Activated CD8-positive, alpha-beta T cell treated with anti-CD3 and anti-CD28 coated beads for 36 hours (primary cell): ENCODE results near the gene USP40. TPM values are rescaled to one million over a fixed set of nuclear protein-coding genes. Genes with fewer than 3 reads are reported as not detected.

Experiments used
- ATAC-seq: fragments of 200-7000 bp; cut with Tn5 transposase; one replicate; pipeline ENCODE4 v1.10.0; 2021; ENCODE audit warnings: mild to moderate bottlenecking, moderate library complexity
- CTCF ChIA-PET: fragments of 350-600 bp; sonication (Branson Sonifier 250); formaldehyde crosslinking; loops from one replicate; lab custom pipeline; 2021; ENCODE audit warnings: antibody characterized with exemption; lab: Charles Lee
- POLR2A ChIA-PET: fragments of 350-600 bp; sonication (Branson Sonifier 250); formaldehyde crosslinking; loops from one replicate; lab custom pipeline; 2021; ENCODE audit warnings: antibody characterized with exemption; lab: Charles Lee
- DNase-seq: peaks from one replicate; pipeline ENCODE4 v3.0.0-alpha.2; 2020
- H3K27ac Mint-ChIP-seq: one replicate; pipeline ENCODE4 v1.8.0; 2021; ENCODE audit warnings: mild to moderate bottlenecking, mixed read lengths
- H3K27me3 Mint-ChIP-seq: one replicate; pipeline ENCODE4 v1.8.0; 2021; ENCODE audit warnings: mixed read lengths
- H3K36me3 Mint-ChIP-seq: one replicate; pipeline ENCODE4 v1.8.0; 2021; ENCODE audit warnings: low read depth, mixed read lengths
- H3K4me1 Mint-ChIP-seq: one replicate; pipeline ENCODE4 v1.8.0; 2021; ENCODE audit warnings: low read depth, mixed read lengths
- H3K4me3 Mint-ChIP-seq: one replicate; pipeline ENCODE4 v1.8.0; 2021; ENCODE audit warnings: mild to moderate bottlenecking, moderate library complexity, mixed read lengths
- H3K9me3 Mint-ChIP-seq: one replicate; pipeline ENCODE4 v1.8.0; 2021; ENCODE audit warnings: mixed read lengths
- intact Hi-C: fragments of 100-400 bp; cut with micrococcal nuclease; formaldehyde crosslinking; loops from one replicate; pipeline ENCODE4 v1.10.0; 2022
- total RNA-seq, 2 experiments: library from RNA; stranded (reverse); gene quantifications; one replicate each; pipeline ENCODE4 v1.2.3, GENCODE V29; 2021
- TF ChIP-seq, protein P1 (sequence below): fragments of 200-600 bp; IDR thresholded peaks from one replicate; pipeline ENCODE4 v1.8.0; 2022; ENCODE audit warnings: antibody characterized with exemption, mild to moderate bottlenecking

USP40 gene
- total RNA-seq, 2 experiments from 2014 or later: 14.0 to 15.8 TPM

DNA sequence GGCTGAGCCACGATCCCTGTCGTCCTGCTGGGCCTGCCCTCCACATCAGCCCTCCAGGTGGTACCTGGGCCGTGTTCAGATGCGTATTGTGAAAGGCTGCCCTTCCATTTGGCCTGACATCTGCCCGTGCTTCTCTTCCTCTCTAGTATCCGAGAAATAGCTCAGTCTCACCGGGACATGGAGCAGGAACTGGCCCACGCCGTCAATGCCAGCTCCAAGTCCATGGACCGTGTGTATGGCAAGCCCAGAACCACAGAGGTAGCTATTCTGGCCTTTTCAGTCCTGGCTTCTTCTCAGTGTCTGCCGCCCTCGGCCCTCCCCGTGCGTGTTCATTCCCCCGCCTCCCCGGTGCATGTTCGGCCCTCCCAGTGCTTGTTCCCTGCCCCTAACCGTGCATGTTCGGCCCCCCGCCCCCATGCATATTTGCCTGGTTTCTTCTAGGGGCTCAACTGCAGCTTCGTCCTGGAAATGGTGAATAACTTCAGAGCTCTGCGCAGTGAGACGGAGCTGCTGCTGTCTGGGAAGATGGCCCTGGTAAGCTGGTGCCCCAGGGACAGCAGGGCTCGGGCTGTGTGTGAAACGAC is 104.3 kb downstream of the USP40 start:
- intact Hi-C loops: no loop called here
- Mint-ChIP-seq H3K27ac (no peak overlapping the region), H3K36me3 (peaks cover 36% of the 10 kb centered on the region), H3K4me1 (no peaks in the 10 kb centered on the region), H3K9me3 (no peaks in the 10 kb centered on the region), H3K4me3 (no peak overlapping the region), H3K27me3 (no peaks in the 10 kb centered on the region)
- POLR2A ChIA-PET: no interaction called here
- DNase-seq (no peak), ATAC-seq (no peak)
- CTCF ChIA-PET: interaction anchor here (1.2 kb wide), 1 partner anchor 19 kb away, joined by 5 read pairs; no protein-coding TSS in a partner anchor
- TF ChIP-seq, protein P1, sequence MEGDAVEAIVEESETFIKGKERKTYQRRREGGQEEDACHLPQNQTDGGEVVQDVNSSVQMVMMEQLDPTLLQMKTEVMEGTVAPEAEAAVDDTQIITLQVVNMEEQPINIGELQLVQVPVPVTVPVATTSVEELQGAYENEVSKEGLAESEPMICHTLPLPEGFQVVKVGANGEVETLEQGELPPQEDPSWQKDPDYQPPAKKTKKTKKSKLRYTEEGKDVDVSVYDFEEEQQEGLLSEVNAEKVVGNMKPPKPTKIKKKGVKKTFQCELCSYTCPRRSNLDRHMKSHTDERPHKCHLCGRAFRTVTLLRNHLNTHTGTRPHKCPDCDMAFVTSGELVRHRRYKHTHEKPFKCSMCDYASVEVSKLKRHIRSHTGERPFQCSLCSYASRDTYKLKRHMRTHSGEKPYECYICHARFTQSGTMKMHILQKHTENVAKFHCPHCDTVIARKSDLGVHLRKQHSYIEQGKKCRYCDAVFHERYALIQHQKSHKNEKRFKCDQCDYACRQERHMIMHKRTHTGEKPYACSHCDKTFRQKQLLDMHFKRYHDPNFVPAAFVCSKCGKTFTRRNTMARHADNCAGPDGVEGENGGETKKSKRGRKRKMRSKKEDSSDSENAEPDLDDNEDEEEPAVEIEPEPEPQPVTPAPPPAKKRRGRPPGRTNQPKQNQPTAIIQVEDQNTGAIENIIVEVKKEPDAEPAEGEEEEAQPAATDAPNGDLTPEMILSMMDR: no peak

DNA sequence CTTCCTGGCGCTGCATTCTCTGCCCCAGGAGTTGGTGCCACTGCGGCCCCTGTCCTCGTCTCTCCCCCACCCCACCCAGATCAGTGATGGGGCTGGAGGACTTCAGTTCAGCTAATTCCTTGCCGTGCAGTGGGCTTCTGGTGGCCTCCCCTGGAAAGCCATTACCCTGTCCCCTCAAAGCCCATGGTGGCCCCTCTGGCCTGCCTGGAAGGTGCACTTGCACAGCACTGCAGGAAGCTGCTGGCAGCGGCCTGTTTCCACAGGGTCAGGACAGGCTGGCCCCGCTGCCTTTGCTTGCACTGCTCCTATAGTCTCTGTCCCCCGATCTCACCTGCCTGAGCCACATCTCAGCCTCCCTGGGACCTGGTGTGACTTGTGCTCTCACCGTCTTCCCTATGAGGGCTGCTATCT is 105.1 kb downstream of the USP40 start:
- Mint-ChIP-seq H3K9me3 (no peaks in the 10 kb centered on the region), H3K36me3 (peaks cover 38% of the 10 kb centered on the region), H3K27ac (no peak overlapping the region), H3K27me3 (no peaks in the 10 kb centered on the region), H3K4me1 (no peaks in the 10 kb centered on the region), H3K4me3 (no peak overlapping the region)
- ChIA-PET POLR2A (no interaction called here), CTCF (interaction anchor here (1.2 kb wide), 1 partner anchor 18 kb away, joined by 5 read pairs; no protein-coding TSS in a partner anchor)
- intact Hi-C loops: no loop called here
- ATAC-seq: no peak
- no peak for DNase-seq
- TF ChIP-seq, protein P1: no peak

DNA sequence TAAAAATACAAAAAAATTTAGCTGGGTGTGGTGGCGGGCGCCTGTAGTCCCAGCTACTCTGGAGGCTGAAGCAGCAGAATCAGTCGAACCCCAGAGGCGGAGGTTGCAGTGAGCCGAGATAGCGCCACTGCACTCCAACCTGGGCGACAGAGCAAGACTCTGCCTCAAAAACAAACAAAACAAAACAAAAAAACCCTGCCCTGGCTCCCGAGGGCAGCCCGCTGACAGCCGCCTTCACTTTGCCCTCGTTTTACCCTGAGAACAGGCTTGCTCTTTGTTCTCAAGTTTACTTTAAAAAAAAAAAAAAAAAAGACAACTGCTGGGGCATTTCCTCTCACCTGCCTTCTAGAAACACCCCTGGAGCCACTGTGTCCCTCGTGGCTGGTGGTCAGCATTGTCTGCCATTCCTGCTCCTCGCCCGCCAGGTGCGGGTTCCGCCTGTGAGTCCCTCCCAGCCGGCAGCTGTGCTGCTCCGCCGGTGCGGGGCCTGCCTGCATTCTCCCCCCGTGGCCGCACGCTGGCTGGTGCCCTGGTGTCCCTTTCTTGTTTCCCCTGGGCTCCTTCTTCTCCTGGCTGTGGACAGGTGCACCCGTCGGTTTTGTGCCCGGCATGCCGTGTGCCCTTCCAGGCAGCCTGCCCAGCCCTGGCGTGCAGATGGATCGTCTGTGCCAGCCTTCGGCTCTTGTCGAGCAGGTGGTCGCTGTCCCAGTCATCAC is 105.7 kb downstream of the USP40 start:
- POLR2A ChIA-PET: no interaction called here

DNA sequence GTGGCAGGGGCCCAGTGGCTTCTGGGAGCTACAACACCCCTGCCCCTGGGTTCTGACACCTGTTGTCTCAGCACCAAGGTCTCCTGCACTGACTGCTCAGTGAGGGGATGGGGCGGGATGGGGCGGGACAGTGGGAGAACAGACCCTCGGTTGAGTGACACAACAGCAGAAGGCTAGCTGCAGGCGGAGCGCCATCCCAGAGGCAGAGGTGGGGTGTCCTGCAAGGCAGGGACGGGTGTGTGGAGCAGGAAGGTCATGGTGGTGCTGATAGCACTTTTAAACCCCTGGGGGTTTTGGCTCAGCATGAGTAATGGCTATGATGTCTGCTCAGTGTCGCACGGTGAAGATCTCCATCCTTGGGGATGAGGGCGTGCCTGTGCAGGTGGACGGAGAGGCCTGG is 107.2 kb downstream of the USP40 start:
- intact Hi-C loops: no loop called here
- POLR2A ChIA-PET: no interaction called here
- TF ChIP-seq, protein P1: no peak
- H3K27me3 Mint-ChIP-seq: no peaks in the 10 kb centered on the region
- H3K4me1 Mint-ChIP-seq: no peaks in the 10 kb centered on the region
- ATAC-seq (no peak), DNase-seq (no peak)
- no peak overlapping the region for H3K27ac Mint-ChIP-seq
- peaks cover 41% of the 10 kb centered on the region for H3K36me3 Mint-ChIP-seq
- H3K4me3 Mint-ChIP-seq: no peak overlapping the region
- CTCF ChIA-PET: interaction anchor here (2.1 kb wide), 1 partner anchor 16 kb away, joined by 7 read pairs; no protein-coding TSS in a partner anchor
- H3K9me3 Mint-ChIP-seq: no peaks in the 10 kb centered on the region

More for the DNA sequence above, 105.7 kb downstream of the USP40 start:
- Mint-ChIP-seq H3K9me3 (no peaks in the 10 kb centered on the region), H3K36me3 (peaks cover 36% of the 10 kb centered on the region), H3K27me3 (no peaks in the 10 kb centered on the region), H3K4me1 (no peaks in the 10 kb centered on the region), H3K4me3 (no peak overlapping the region), H3K27ac (no peak overlapping the region)
- DNase-seq (no peak), ATAC-seq (no peak)
- intact Hi-C loops: no loop called here
- CTCF ChIA-PET: no interaction called here
- TF ChIP-seq, protein P1: no peak

DNA sequence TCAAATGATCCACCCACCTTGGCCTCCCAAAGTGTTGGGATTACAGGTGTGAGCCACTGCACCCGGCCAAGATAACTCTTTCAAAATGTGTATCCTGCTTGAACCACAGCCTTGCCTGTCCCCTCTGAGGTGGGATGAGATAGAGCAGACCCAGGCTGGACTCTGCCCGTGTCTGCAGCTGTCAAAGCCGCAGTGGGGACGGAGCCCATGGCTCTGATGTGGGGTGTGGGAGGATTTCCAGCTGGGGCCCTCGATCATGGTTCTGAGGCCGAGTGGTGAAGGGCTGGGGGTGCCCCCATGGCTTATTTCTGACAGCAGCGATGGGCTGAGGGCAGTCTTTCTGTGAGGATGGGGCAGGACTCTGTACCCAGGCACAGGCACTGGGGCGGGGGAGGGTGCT is 107.8 kb downstream of the USP40 start:
- Mint-ChIP-seq H3K4me3 (no peak overlapping the region), H3K27ac (no peak overlapping the region), H3K36me3 (peaks cover 40% of the 10 kb centered on the region), H3K4me1 (no peaks in the 10 kb centered on the region), H3K27me3 (no peaks in the 10 kb centered on the region), H3K9me3 (no peaks in the 10 kb centered on the region)
- CTCF ChIA-PET: interaction anchor here (2.1 kb wide), 1 partner anchor 15 kb away, joined by 7 read pairs; no protein-coding TSS in a partner anchor
- intact Hi-C loops: no loop called here
- POLR2A ChIA-PET: no interaction called here
- DNase-seq: no peak
- no peak for ATAC-seq
- TF ChIP-seq, protein P1: no peak
